ENCODE results near the gene VTI1A.

GRCh38 chr10:112712536-112712935 lies 265.5 kb downstream of the VTI1A start:
- TF ChIP-seq, protein P1, sequence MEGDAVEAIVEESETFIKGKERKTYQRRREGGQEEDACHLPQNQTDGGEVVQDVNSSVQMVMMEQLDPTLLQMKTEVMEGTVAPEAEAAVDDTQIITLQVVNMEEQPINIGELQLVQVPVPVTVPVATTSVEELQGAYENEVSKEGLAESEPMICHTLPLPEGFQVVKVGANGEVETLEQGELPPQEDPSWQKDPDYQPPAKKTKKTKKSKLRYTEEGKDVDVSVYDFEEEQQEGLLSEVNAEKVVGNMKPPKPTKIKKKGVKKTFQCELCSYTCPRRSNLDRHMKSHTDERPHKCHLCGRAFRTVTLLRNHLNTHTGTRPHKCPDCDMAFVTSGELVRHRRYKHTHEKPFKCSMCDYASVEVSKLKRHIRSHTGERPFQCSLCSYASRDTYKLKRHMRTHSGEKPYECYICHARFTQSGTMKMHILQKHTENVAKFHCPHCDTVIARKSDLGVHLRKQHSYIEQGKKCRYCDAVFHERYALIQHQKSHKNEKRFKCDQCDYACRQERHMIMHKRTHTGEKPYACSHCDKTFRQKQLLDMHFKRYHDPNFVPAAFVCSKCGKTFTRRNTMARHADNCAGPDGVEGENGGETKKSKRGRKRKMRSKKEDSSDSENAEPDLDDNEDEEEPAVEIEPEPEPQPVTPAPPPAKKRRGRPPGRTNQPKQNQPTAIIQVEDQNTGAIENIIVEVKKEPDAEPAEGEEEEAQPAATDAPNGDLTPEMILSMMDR (conservative IDR thresholded peaks at IDR 0.05; ENCODE audit: low read depth in 2 of 2), result no peak
- TF ChIP-seq CREB1 (CRISPR knock-in tag; IDR thresholded peaks at IDR 0.05; ENCODE audit: low read depth), result no peak
- TF ChIP-seq EZH2phosphoT487 (IDR thresholded peaks at IDR 0.05; ENCODE audit: unreplicated experiment), result no peak
- no peak for TF ChIP-seq POLR2AphosphoS5 (IDR thresholded peaks at IDR 0.05; ENCODE audit: low read depth)
- no peak for TF ChIP-seq EZH2 (IDR thresholded peaks at IDR 0.05; ENCODE audit: low read depth, unreplicated experiment)
- no peak for TF ChIP-seq ETS1 (IDR thresholded peaks at IDR 0.05)
- no peak for TF ChIP-seq JUNB (IDR thresholded peaks at IDR 0.05; ENCODE audit: unreplicated experiment)
- no peak for TF ChIP-seq ZNF331 (CRISPR knock-in tag; IDR thresholded peaks at IDR 0.05; ENCODE audit: low read depth)
- TF ChIP-seq, protein P2, sequence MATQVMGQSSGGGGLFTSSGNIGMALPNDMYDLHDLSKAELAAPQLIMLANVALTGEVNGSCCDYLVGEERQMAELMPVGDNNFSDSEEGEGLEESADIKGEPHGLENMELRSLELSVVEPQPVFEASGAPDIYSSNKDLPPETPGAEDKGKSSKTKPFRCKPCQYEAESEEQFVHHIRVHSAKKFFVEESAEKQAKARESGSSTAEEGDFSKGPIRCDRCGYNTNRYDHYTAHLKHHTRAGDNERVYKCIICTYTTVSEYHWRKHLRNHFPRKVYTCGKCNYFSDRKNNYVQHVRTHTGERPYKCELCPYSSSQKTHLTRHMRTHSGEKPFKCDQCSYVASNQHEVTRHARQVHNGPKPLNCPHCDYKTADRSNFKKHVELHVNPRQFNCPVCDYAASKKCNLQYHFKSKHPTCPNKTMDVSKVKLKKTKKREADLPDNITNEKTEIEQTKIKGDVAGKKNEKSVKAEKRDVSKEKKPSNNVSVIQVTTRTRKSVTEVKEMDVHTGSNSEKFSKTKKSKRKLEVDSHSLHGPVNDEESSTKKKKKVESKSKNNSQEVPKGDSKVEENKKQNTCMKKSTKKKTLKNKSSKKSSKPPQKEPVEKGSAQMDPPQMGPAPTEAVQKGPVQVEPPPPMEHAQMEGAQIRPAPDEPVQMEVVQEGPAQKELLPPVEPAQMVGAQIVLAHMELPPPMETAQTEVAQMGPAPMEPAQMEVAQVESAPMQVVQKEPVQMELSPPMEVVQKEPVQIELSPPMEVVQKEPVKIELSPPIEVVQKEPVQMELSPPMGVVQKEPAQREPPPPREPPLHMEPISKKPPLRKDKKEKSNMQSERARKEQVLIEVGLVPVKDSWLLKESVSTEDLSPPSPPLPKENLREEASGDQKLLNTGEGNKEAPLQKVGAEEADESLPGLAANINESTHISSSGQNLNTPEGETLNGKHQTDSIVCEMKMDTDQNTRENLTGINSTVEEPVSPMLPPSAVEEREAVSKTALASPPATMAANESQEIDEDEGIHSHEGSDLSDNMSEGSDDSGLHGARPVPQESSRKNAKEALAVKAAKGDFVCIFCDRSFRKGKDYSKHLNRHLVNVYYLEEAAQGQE (IDR thresholded peaks at IDR 0.05; ENCODE audit: unreplicated experiment), result no peak
- TF ChIP-seq NANOG (IDR thresholded peaks at IDR 0.05; ENCODE audit: borderline replicate concordance), result no peak
